ENCODE measurements around the gene ZXDA.

- TF ChIP-seq, protein P1, sequence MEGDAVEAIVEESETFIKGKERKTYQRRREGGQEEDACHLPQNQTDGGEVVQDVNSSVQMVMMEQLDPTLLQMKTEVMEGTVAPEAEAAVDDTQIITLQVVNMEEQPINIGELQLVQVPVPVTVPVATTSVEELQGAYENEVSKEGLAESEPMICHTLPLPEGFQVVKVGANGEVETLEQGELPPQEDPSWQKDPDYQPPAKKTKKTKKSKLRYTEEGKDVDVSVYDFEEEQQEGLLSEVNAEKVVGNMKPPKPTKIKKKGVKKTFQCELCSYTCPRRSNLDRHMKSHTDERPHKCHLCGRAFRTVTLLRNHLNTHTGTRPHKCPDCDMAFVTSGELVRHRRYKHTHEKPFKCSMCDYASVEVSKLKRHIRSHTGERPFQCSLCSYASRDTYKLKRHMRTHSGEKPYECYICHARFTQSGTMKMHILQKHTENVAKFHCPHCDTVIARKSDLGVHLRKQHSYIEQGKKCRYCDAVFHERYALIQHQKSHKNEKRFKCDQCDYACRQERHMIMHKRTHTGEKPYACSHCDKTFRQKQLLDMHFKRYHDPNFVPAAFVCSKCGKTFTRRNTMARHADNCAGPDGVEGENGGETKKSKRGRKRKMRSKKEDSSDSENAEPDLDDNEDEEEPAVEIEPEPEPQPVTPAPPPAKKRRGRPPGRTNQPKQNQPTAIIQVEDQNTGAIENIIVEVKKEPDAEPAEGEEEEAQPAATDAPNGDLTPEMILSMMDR (IDR thresholded peaks at IDR 0.05): no peak
- TF ChIP-seq POLR2A (IDR thresholded peaks at IDR 0.05): no peak
- no peak for TF ChIP-seq POLR2AphosphoS5 (IDR thresholded peaks at IDR 0.05)
Observed at GRCh38 chrX:57871463-57871862, 38.8 kb downstream of the ZXDA start.
